Measurements from ENCODE around the gene ABCC8. TPM values are rescaled to one million over a fixed set of nuclear protein-coding genes. Genes with fewer than 3 reads are reported as not detected.
A peak's percentile ranks its signal among the peaks of the same experiment; 100 is the strongest.

Gene ABCC8
- polyA plus RNA-seq, 1 experiment: not detected

DNA sequence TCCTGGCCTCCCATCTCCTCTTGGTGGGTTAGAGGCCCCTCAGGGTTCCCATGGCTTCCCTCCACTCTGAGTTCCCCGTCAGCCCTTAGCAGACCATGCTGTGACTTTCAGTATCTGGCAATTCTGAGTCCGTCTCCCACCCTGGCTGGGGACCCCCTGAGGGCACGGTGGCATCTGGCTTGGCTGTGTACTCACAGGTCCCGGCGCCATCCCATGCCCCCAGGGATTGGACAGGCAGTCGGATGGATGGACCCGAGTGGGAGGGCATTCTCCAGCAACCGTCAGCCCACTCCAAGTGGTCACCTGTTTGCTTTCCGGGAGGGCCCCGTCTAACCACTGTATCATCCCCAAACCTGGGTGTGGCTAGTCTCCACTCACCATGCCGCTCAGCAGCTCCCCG is 24.0 kb upstream of the ABCC8 start:
- no peak for DNase-seq (ENCODE audit: low read depth, low spot score)
- Histone ChIP-seq H3K27ac (ENCODE audit: low read depth, low read length) (no peak overlapping the region), H3K9me3 (ENCODE audit: control insufficient read depth, insufficient read depth, low read length) (no peaks in the 10 kb centered on the region), H3K4me3 (ENCODE audit: low read depth, low read length) (no peak overlapping the region), H3K27me3 (ENCODE audit: control insufficient read depth, insufficient read depth, low read length) (peaks cover 2% of the 10 kb centered on the region)
- TF ChIP-seq, protein P1, sequence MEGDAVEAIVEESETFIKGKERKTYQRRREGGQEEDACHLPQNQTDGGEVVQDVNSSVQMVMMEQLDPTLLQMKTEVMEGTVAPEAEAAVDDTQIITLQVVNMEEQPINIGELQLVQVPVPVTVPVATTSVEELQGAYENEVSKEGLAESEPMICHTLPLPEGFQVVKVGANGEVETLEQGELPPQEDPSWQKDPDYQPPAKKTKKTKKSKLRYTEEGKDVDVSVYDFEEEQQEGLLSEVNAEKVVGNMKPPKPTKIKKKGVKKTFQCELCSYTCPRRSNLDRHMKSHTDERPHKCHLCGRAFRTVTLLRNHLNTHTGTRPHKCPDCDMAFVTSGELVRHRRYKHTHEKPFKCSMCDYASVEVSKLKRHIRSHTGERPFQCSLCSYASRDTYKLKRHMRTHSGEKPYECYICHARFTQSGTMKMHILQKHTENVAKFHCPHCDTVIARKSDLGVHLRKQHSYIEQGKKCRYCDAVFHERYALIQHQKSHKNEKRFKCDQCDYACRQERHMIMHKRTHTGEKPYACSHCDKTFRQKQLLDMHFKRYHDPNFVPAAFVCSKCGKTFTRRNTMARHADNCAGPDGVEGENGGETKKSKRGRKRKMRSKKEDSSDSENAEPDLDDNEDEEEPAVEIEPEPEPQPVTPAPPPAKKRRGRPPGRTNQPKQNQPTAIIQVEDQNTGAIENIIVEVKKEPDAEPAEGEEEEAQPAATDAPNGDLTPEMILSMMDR (IDR thresholded peaks at IDR 0.05; ENCODE audit: low read depth, low read length): no peak
- CTCF ChIA-PET: interaction anchor here (1.2 kb wide), 1 partner anchor 146 kb away, joined by 3 read pairs; no protein-coding TSS in a partner anchor
- POLR2A ChIA-PET: no interaction called here

DNA sequence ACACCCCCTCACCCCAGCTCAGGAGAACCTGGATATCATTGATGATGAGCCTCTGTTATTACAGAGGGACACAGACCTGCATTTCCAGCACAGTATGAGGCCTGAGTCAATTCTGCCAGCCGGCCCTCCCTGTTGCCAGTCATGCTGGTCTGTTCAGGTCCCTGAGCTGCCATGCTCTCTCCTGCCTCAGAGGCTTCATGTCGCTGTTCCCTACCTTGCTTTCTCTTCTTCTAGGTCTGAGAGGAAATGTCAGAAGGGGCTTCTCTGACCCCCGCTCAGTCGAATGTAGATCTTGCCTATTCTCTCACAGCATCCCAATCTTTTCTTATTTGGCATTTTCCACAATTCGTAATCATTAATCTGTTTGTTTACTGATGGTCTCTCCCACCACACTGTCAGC is 21.8 kb upstream of the ABCC8 start:
- DNase-seq (ENCODE audit: low read depth, low spot score): no peak
- POLR2A ChIA-PET: no interaction called here
- CTCF ChIA-PET: interaction anchor here (0.9 to 1.9 kb wide), 3 partner anchors 10 to 144 kb away, joined by 3 to 11 read pairs (median 4); no protein-coding TSS in a partner anchor

DNA sequence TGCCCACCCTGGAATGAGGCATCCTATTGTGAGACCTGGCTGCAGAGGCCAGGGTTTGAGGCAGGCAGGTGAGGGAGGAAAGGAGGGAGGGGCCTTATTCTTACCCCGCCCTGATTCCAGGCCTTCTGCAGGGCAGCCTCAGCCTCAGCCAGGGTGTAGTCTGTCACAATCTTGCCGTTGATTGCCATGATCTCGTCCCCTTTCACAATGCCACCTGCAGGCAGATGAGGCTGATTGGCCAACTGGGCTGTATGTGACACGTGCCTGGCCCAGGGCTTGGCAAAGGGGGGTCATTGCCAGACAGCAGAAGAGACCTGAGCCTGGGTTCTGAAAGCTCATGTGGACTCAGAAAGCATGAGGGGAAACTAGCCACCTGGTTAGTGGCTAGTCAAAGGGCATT is 21.4 kb upstream of the ABCC8 start:
- no peak for DNase-seq (ENCODE audit: low read depth, low spot score)
- Histone ChIP-seq H3K27ac (ENCODE audit: low read depth, low read length) (no peak overlapping the region), H3K27me3 (ENCODE audit: control insufficient read depth, insufficient read depth, low read length) (peaks cover 2% of the 10 kb centered on the region), H3K9me3 (ENCODE audit: control insufficient read depth, insufficient read depth, low read length) (no peaks in the 10 kb centered on the region), H3K4me3 (ENCODE audit: low read depth, low read length) (no peak overlapping the region)
- CTCF ChIA-PET: interaction anchor here (1.9 kb wide), 1 partner anchor 115 kb away, joined by 11 read pairs; no protein-coding TSS in a partner anchor
- TF ChIP-seq, protein P1 (IDR thresholded peaks at IDR 0.05; ENCODE audit: low read depth, low read length): no peak
- POLR2A ChIA-PET: no interaction called here

More for the DNA sequence above, 21.8 kb upstream of the ABCC8 start:
- H3K9me3 ChIP-seq (ENCODE audit: control insufficient read depth, insufficient read depth, low read length): no peaks in the 10 kb centered on the region
- H3K4me3 ChIP-seq (ENCODE audit: low read depth, low read length): no peak overlapping the region
- TF ChIP-seq, protein P1 (IDR thresholded peaks at IDR 0.05; ENCODE audit: low read depth, low read length): peak; percentile 33; the same call in 1 of the 2 replicates
- H3K27me3 ChIP-seq (ENCODE audit: control insufficient read depth, insufficient read depth, low read length): peaks cover 2% of the 10 kb centered on the region
- H3K27ac ChIP-seq (ENCODE audit: low read depth, low read length): no peak overlapping the region

DNA sequence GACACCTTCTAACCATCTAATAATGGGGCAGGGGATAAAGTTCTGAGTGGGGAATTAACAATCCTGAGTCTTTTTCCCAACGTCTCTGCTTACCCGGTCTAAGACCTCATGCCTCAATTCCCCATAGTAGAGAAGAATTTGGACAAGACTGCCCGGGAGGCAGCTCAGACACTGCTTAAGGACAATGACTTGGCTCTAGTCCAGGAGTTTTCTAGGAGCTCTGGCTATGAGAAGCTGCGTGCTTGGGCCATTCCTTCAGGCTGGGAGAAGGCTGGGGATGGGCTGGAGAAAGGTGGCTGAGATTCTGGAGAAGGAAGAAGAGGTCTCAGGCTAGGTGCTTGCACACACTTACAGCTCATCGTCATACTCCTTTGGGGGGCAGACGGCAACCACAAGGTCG is 19.8 kb upstream of the ABCC8 start:
- H3K4me3 ChIP-seq (ENCODE audit: low read depth, low read length): no peak overlapping the region
- TF ChIP-seq, protein P1 (IDR thresholded peaks at IDR 0.05; ENCODE audit: low read depth, low read length): no peak
- no peak overlapping the region for H3K27ac ChIP-seq (ENCODE audit: low read depth, low read length)
- H3K9me3 ChIP-seq (ENCODE audit: control insufficient read depth, insufficient read depth, low read length): no peaks in the 10 kb centered on the region
- CTCF ChIA-PET: interaction anchor here (1.1 kb wide), 1 partner anchor 142 kb away, joined by 3 read pairs; no protein-coding TSS in a partner anchor
- no peak for DNase-seq (ENCODE audit: low read depth, low spot score)
- H3K27me3 ChIP-seq (ENCODE audit: control insufficient read depth, insufficient read depth, low read length): peaks cover 2% of the 10 kb centered on the region
- POLR2A ChIA-PET: no interaction called here

DNA sequence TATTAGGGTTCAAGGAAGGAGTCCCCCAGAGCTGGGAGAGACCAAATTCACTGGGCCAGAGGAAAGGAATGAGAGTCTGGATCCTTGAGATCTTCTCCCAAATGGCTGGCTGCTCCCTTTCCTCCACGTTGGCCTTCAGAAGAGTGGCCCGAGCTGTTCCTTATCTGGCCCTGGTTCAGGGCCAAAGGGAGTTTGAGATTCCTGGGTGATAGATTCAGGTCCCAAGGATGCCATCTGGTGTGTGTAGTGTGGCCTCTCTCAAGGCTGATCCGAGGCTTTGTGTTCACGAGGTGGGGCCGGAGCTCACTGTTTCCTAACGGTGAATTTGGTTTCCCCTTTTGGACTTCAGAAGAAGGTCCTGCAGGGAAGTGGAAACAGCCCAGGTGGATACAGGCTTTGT is 17.4 kb upstream of the ABCC8 start:
- Histone ChIP-seq H3K27me3 (ENCODE audit: control insufficient read depth, insufficient read depth, low read length) (no peaks in the 10 kb centered on the region), H3K27ac (ENCODE audit: low read depth, low read length) (no peak overlapping the region), H3K9me3 (ENCODE audit: control insufficient read depth, insufficient read depth, low read length) (no peaks in the 10 kb centered on the region), H3K4me3 (ENCODE audit: low read depth, low read length) (no peak overlapping the region)
- no peak for DNase-seq (ENCODE audit: low read depth, low spot score)
- ChIA-PET CTCF (interaction anchor here (1.1 kb wide), 1 partner anchor 110 kb away, joined by 3 read pairs; no protein-coding TSS in a partner anchor), POLR2A (no interaction called here)
- TF ChIP-seq, protein P1 (IDR thresholded peaks at IDR 0.05; ENCODE audit: low read depth, low read length): no peak

Data from AG04450 (cell line).